Smooth muscle cell (in vitro differentiated cells): Measurements from ENCODE around the gene REN. TPM values are rescaled to one million over a fixed set of nuclear protein-coding genes. Genes with fewer than 3 reads are reported as not detected.
A peak's percentile ranks its signal among the peaks of the same experiment; 100 is the strongest.

ENCODE experiments used
- DNase-seq: peaks from one replicate; lab custom pipeline; 2025; ENCODE audit not compliant: unreplicated experiment; lab: John Stamatoyannopoulos, UW
- H2AFZ ChIP-seq: fragments of 200-600 bp; sonication (generic); 2 replicates; pipeline ENCODE4 v1.6.0; 2016; ENCODE audit warnings: antibody characterized with exemption, low read depth, mild to moderate bottlenecking
- H3F3A ChIP-seq: fragments of 200-600 bp; sonication (generic); 2 replicates; pipeline ENCODE4 v1.6.0; 2017; ENCODE audit warnings: antibody characterized with exemption, low read depth
- H3K27ac ChIP-seq: fragments of 200-600 bp; sonication (generic); 2 replicates; pipeline ENCODE4 v1.5.1; 2016; ENCODE audit warnings: low read depth, mild to moderate bottlenecking
- H3K27me3 ChIP-seq: fragments of 200-600 bp; sonication (generic); 2 replicates; pipeline ENCODE4 v1.6.1; 2016; ENCODE audit warnings: low read depth, mild to moderate bottlenecking
- H3K36me3 ChIP-seq: fragments of 200-600 bp; sonication (generic); 2 replicates; pipeline ENCODE4 v1.5.1; 2016; ENCODE audit warnings: low read depth
- H3K4me1 ChIP-seq: fragments of 200-600 bp; sonication (generic); 2 replicates; pipeline ENCODE4 v1.5.1; 2016; ENCODE audit warnings: low read depth
- H3K4me2 ChIP-seq: fragments of 200-600 bp; sonication (generic); 2 replicates; pipeline ENCODE4 v1.6.0; 2016; ENCODE audit warnings: mild to moderate bottlenecking
- H3K4me3 ChIP-seq: fragments of 200-600 bp; sonication (generic); 2 replicates; pipeline ENCODE4 v1.5.1; 2016; ENCODE audit warnings: mild to moderate bottlenecking
- H3K79me2 ChIP-seq: fragments of 200-600 bp; sonication (generic); 2 replicates; pipeline ENCODE4 v1.6.0; 2016; ENCODE audit warnings: low read depth, mild to moderate bottlenecking
- H3K9ac ChIP-seq: fragments of 200-600 bp; sonication (generic); 2 replicates; pipeline ENCODE4 v1.6.0; 2016; ENCODE audit warnings: low read depth
- H3K9me3 ChIP-seq: fragments of 200-600 bp; sonication (generic); replicated peaks from 2 replicates; pipeline ENCODE4 v1.5.1; 2016; ENCODE audit warnings: low read depth
- H4K20me1 ChIP-seq: fragments of 200-600 bp; sonication (generic); 2 replicates; pipeline ENCODE4 v1.6.0; 2016; ENCODE audit warnings: low read depth
- WGBS: methylation state at CpG from one replicate; pipeline ENCODE4 v1.1.7; 2016; ENCODE audit warnings: low lambda C conversion rate; 5-methylcytosine and 5-hydroxymethylcytosine counted together
- polyA plus RNA-seq: library from polyadenylated mRNA; unstranded; fragments of >200 nt; fragmentation: Nextera tagmentation; extraction: Ambion mirVana; gene quantifications from 2 replicates; pipeline ENCODE4 v1.2.1, GENCODE V29; 2016
- total RNA-seq: library from RNA; depleted of rRNA; stranded (reverse); fragments of >200 nt; gene quantifications from 2 replicates; pipeline ENCODE4 v1.2.3, GENCODE V29; 2014
- TF ChIP-seq, protein P1 (sequence below): fragments of 200-600 bp; sonication (generic); IDR thresholded peaks from 2 replicates; pipeline ENCODE4 v1.5.1; 2017; ENCODE audit warnings: borderline replicate concordance, mild to moderate bottlenecking, antibody characterized with exemption; ENCODE audit not compliant: insufficient read depth, poor library complexity, severe bottlenecking

Gene REN
- total and polyA plus RNA-seq, 2 experiments from 2014 or later = not detected

DNA sequence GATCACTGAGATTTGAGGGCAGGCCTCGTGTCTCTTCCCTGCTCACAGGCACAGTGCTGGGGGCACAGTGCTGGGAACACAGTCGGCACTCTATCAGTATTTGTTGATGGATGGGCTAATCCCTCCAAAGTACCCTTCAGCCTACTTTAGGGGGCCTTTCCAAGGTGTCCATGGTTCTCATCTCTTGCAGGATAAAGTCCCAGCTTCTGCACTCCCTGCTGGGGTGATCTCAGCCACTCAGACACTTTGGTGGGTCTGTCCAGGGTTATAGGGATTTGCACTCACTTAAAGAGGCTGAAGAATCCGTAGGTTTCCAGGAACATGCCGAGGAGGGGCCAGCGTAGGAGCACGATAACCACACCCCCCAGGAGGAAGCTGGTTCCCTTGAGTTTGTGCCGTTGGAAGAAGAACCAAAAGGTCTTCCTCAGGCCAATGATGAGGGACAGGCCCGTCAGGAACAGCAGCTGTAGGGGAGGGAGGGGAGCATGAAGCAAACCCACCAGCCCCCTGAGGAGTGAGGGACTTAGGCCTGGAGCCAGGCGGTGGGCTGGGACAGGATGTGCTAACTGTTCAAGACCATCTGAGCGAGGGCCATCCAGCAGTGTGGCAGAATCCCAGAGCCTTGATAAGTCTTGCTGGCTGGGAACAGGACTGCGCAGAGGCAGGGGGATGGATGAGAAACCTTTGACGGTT, 35.4 kb upstream of the REN start:
- 43% methylated on average over 12 of the region's 12 CpGs for WGBS
- H3K4me2 ChIP-seq = no peak overlapping the region
- H3K36me3 ChIP-seq = no peaks in the 10 kb centered on the region
- no peaks in the 10 kb centered on the region for H3K4me1 ChIP-seq
- no peak overlapping the region for H3K27ac ChIP-seq
- H3K9ac ChIP-seq = no peak overlapping the region
- H3K9me3 ChIP-seq = no peaks in the 10 kb centered on the region
- H4K20me1 ChIP-seq = no peaks in the 10 kb centered on the region
- DNase-seq = no peak
- H2AFZ ChIP-seq = no peak overlapping the region
- H3K79me2 ChIP-seq = no peaks in the 10 kb centered on the region
- H3K27me3 ChIP-seq = peaks cover 47% of the 10 kb centered on the region
- TF ChIP-seq, protein P1, sequence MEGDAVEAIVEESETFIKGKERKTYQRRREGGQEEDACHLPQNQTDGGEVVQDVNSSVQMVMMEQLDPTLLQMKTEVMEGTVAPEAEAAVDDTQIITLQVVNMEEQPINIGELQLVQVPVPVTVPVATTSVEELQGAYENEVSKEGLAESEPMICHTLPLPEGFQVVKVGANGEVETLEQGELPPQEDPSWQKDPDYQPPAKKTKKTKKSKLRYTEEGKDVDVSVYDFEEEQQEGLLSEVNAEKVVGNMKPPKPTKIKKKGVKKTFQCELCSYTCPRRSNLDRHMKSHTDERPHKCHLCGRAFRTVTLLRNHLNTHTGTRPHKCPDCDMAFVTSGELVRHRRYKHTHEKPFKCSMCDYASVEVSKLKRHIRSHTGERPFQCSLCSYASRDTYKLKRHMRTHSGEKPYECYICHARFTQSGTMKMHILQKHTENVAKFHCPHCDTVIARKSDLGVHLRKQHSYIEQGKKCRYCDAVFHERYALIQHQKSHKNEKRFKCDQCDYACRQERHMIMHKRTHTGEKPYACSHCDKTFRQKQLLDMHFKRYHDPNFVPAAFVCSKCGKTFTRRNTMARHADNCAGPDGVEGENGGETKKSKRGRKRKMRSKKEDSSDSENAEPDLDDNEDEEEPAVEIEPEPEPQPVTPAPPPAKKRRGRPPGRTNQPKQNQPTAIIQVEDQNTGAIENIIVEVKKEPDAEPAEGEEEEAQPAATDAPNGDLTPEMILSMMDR = no peak
- no peak overlapping the region for H3K4me3 ChIP-seq
- no peaks in the 10 kb centered on the region for H3F3A ChIP-seq

DNA sequence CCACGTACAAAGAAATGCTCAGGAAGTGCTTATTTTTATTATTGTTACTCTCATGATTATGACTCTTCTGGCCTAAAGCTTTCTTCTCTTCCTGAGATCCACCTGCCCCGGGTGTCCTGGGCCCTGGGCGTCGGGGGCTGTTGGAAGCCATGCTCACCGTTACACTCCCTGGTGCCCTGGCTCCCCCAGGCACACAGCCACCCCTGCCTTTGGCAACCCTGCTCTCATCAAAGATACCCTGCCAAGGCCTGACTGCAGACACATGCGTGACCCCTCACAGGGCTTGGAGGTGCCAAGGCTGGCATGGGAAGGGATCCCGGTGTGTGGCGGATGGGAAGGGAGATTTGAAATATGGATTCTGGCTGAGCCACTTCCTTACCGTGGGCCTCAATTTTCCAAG, 33.4 kb upstream of the REN start:
- H3K27ac ChIP-seq = peak overlapping the region; percentile 73
- no peaks in the 10 kb centered on the region for H3K79me2 ChIP-seq
- H3K9me3 ChIP-seq = no peaks in the 10 kb centered on the region
- TF ChIP-seq, protein P1 = no peak
- no peaks in the 10 kb centered on the region for H4K20me1 ChIP-seq
- no peak for DNase-seq
- H3K36me3 ChIP-seq = no peaks in the 10 kb centered on the region
- no peaks in the 10 kb centered on the region for H3K4me1 ChIP-seq
- 87% methylated on average over 9 of the region's 9 CpGs for WGBS
- H3K4me2 ChIP-seq = no peak overlapping the region
- H3F3A ChIP-seq = no peaks in the 10 kb centered on the region
- H3K4me3 ChIP-seq = no peak overlapping the region
- no peak overlapping the region for H3K9ac ChIP-seq
- H3K27me3 ChIP-seq = peaks cover 38% of the 10 kb centered on the region
- H2AFZ ChIP-seq = no peak overlapping the region

DNA sequence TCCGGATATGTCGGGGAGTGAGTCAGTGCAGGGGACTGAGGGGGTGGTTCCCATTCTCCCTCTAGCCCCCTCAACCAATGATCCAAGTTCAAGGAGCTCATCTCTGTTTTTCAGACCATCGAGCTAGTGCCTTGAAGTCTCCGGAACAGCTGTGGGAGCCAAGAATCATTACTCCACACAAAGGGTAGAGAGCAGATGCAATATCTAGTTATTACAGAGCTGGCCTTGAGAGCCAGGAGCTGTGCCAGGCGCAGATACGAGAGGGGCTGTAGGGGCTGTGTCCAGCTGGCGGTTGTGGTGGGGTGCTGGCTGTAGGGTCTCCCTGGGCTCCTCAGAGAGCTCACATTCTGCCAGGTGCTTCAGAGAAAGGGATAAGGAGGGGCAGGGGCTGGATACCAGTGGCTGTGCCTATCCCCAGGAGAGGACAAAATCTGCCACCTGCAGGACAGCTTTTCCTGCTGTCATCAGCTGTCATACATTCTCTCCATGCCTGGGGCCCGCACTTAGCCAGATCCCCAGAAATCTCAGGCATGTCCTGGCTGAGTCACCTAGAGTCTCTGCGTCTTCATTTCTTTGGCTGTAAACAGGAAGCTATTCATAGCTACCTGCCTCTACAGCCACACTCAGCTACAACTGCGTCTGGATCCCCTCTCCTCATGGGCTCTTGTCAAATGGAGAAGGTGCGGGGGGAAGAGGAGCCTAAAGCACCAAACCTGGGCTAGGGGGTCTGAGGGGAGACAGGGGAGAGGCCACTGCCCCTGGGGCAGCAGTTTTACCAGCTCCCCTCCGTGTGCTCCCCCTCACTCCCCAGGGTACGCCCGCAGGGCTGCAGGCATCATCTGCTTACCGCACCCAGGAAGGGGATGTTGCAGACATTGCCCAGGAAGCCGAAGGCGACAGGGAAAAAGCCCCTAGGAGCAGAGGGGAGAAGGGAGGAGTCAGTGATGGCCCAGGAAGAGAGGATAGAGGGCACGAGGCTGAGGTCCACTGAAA, 32.5 kb upstream of the REN start:
- Histone ChIP-seq H3K27me3 (peaks cover 38% of the 10 kb centered on the region), H3K9me3 (no peaks in the 10 kb centered on the region), H3K9ac (peak overlapping the region; percentile 36), H4K20me1 (no peaks in the 10 kb centered on the region), H3K27ac (peak overlapping the region; percentile 73), H3K79me2 (no peaks in the 10 kb centered on the region), H3K36me3 (no peaks in the 10 kb centered on the region), H3K4me2 (peak overlapping the region; percentile 54), H3F3A (no peaks in the 10 kb centered on the region), H3K4me1 (no peaks in the 10 kb centered on the region), H2AFZ (peak overlapping the region; percentile 3), H3K4me3 (no peak overlapping the region)
- TF ChIP-seq, protein P1 = peak; percentile 18
- 67% methylated on average over 18 of the region's 18 CpGs for WGBS
- no peak for DNase-seq
